ENCODE measurements around the gene BBX. TPM values are rescaled to one million over a fixed set of nuclear protein-coding genes. Genes with fewer than 3 reads are reported as not detected.

The BBX gene
- total and polyA plus RNA-seq, 4 donors = 10.0 to 77.8 (median 45.0) TPM

- intact Hi-C loops (cut with DNase I) = loop anchor here in 1 of 2 donors (10.0 kb wide), 1 partner anchor 105 kb away; no protein-coding TSS in a partner anchor
- DNase-seq (no peak), ATAC-seq (ENCODE audit: low FRiP score) (no peak)
- no peaks in the 10 kb centered on the region for H3K9me3 ChIP-seq (ENCODE audit: control insufficient read depth, low read length)
- H3K27ac ChIP-seq (ENCODE audit: low read depth in 1 of 2, low read length in 2 of 2) = no peak overlapping the region
- WGBS, 2 donors = 63 to 65% methylated on average over 4 of the region's 4 CpGs
- H3K4me3 ChIP-seq (ENCODE audit: low read length in 2 of 2) = no peak overlapping the region
- peaks cover 0 to 1% of the 10 kb centered on the region in 2 donors for H3K27me3 ChIP-seq (ENCODE audit: control insufficient read depth in 1 of 2, insufficient read depth in 2 of 2, low read length in 1 of 2)
- H3K4me1 ChIP-seq (ENCODE audit: control insufficient read depth in 1 of 2, insufficient read depth in 2 of 2, low read length in 2 of 2) = no peaks in the 10 kb centered on the region
- H3K36me3 ChIP-seq (ENCODE audit: control insufficient read depth in 1 of 2, insufficient read depth in 2 of 2, low read length in 1 of 2) = no peaks in the 10 kb centered on the region
Observed at GRCh38 chr3:107819656-107820055, 296.9 kb downstream of the BBX start.

- 40 to 48% methylated on average over 4 of the region's 4 CpGs for WGBS, 2 donors
- intact Hi-C loops (cut with DNase I) = no loop called here
Observed at GRCh38 chr3:107822308-107822707, 299.5 kb downstream of the BBX start.

DNA sequence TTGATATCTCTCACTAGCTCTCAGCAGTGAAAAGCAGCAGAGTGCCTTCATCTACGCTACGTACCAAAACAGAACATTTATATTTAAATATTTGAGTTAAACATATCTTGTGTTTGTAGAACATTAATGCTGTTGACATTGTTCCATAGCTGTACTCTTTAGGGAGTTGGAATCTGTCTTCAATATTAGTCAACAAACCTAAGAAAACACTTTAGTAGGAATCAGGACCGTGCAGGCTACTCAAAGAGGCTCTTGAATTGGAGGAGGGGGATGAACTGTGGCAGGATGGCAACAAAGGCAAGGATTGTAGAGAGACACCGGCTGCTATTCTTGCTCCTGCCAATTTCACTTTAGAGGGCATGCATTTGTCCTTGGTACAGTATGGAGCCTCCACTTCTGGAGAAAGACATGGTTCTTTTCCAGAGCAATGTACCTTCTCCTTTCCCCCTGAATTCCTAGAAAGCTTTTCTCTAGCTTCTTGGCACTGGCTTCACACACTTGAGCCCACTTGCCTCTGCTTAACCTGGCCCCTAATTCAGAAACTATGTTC lies 302.1 kb downstream of the BBX start:
- no peaks in the 10 kb centered on the region for H3K4me1 ChIP-seq (ENCODE audit: control insufficient read depth in 1 of 2, insufficient read depth in 2 of 2, low read length in 2 of 2)
- H3K9me3 ChIP-seq (ENCODE audit: control insufficient read depth, low read length) = peaks cover 2% of the 10 kb centered on the region
- no peak for DNase-seq
- no peaks in the 10 kb centered on the region for H3K36me3 ChIP-seq (ENCODE audit: control insufficient read depth in 1 of 2, insufficient read depth in 2 of 2, low read length in 1 of 2)
- H3K27me3 ChIP-seq (ENCODE audit: control insufficient read depth in 1 of 2, insufficient read depth in 2 of 2, low read length in 1 of 2) = peaks cover 0 to 1% of the 10 kb centered on the region in 2 donors
- ATAC-seq (ENCODE audit: low FRiP score) = no peak
- H3K4me3 ChIP-seq (ENCODE audit: low read length in 2 of 2) = no peak overlapping the region
- H3K27ac ChIP-seq (ENCODE audit: low read depth in 1 of 2, low read length in 2 of 2) = no peak overlapping the region
- WGBS, 2 donors = 83 to 87% methylated on average over 4 of the region's 4 CpGs
- intact Hi-C loops (cut with DNase I) = no loop called here

More at GRCh38 chr3:107822308-107822707, 299.5 kb downstream of the BBX start:
- DNase-seq (no peak), ATAC-seq (ENCODE audit: low FRiP score) (no peak)
- Histone ChIP-seq H3K9me3 (ENCODE audit: control insufficient read depth, low read length) (peaks cover 2% of the 10 kb centered on the region), H3K27ac (ENCODE audit: low read depth in 1 of 2, low read length in 2 of 2) (no peak overlapping the region), H3K27me3 (ENCODE audit: control insufficient read depth in 1 of 2, insufficient read depth in 2 of 2, low read length in 1 of 2) (peaks cover 0 to 1% of the 10 kb centered on the region in 2 donors), H3K4me1 (ENCODE audit: control insufficient read depth in 1 of 2, insufficient read depth in 2 of 2, low read length in 2 of 2) (no peaks in the 10 kb centered on the region), H3K36me3 (ENCODE audit: control insufficient read depth in 1 of 2, insufficient read depth in 2 of 2, low read length in 1 of 2) (no peaks in the 10 kb centered on the region), H3K4me3 (ENCODE audit: low read length in 2 of 2) (no peak overlapping the region)

GRCh38 chr3:107825556-107825955 lies 302.8 kb downstream of the BBX start:
- ATAC-seq (ENCODE audit: low FRiP score) = no peak
- intact Hi-C loops (cut with DNase I) = no loop called here
- Histone ChIP-seq H3K4me1 (ENCODE audit: control insufficient read depth in 1 of 2, insufficient read depth in 2 of 2, low read length in 2 of 2) (no peaks in the 10 kb centered on the region), H3K36me3 (ENCODE audit: control insufficient read depth in 1 of 2, insufficient read depth in 2 of 2, low read length in 1 of 2) (no peaks in the 10 kb centered on the region), H3K4me3 (ENCODE audit: low read length in 2 of 2) (no peak overlapping the region), H3K27ac (ENCODE audit: low read depth in 1 of 2, low read length in 2 of 2) (no peak overlapping the region), H3K27me3 (ENCODE audit: control insufficient read depth in 1 of 2, insufficient read depth in 2 of 2, low read length in 1 of 2) (peaks cover 0 to 1% of the 10 kb centered on the region in 2 donors), H3K9me3 (ENCODE audit: control insufficient read depth, low read length) (peaks cover 2% of the 10 kb centered on the region)
- DNase-seq = no peak
- 89 to 97% methylated on average over 5 of the region's 5 CpGs for WGBS, 2 donors

DNA sequence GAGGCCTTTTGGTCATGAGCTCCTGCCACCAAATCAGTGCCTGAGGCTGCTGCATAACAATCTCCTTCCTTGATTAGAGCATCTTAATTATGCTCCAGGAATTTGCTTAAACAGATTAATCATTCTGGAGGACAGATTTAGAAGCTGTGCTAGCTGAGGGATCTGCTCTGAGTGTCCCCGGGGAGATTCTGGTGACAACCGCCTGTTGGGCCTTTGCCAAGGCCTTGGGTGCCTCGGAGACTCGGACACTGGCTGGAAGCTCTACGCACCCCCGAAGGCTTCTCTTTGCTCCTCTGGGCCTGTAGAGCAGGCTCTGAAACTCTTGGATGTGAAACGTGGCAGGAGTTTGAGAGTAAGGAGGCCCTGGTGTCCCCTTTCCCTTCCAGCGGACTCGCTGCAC lies 304.0 kb downstream of the BBX start:
- Histone ChIP-seq H3K4me1 (ENCODE audit: control insufficient read depth in 1 of 2, insufficient read depth in 2 of 2, low read length in 2 of 2) (no peaks in the 10 kb centered on the region), H3K27me3 (ENCODE audit: control insufficient read depth in 1 of 2, insufficient read depth in 2 of 2, low read length in 1 of 2) (no peaks in the 10 kb centered on the region), H3K9me3 (ENCODE audit: control insufficient read depth, low read length) (peaks cover 2% of the 10 kb centered on the region), H3K36me3 (ENCODE audit: control insufficient read depth in 1 of 2, insufficient read depth in 2 of 2, low read length in 1 of 2) (no peaks in the 10 kb centered on the region), H3K4me3 (ENCODE audit: low read length in 2 of 2) (no peak overlapping the region), H3K27ac (ENCODE audit: low read depth in 1 of 2, low read length in 2 of 2) (no peak overlapping the region)
- intact Hi-C loops (cut with DNase I) = no loop called here
- DNase-seq (no peak), ATAC-seq (ENCODE audit: low FRiP score) (no peak)
- WGBS, 2 donors = 85 to 87% methylated on average over 9 of the region's 9 CpGs

DNA sequence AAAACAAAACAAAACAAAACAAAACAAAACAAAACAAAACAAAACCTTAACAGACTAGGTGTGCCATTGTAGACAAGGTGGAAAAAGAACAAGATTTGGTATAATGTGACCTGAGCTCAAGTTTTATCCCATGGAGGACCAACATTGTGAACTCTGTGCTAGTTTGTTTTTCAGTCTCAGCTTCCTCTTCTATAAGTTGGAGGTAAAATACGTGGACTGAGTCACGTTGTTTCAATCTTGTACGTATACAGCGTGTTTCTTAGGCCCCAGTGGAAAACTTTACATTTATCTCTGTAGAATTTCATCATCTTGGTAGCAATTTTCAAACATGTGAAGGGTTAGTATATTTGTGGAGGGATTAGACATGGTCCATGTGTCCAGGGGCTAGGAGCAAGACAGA lies 306.4 kb downstream of the BBX start:
- no peak overlapping the region for H3K27ac ChIP-seq (ENCODE audit: low read depth in 1 of 2, low read length in 2 of 2)
- H3K36me3 ChIP-seq (ENCODE audit: control insufficient read depth in 1 of 2, insufficient read depth in 2 of 2, low read length in 1 of 2) = no peaks in the 10 kb centered on the region
- no peaks in the 10 kb centered on the region for H3K27me3 ChIP-seq (ENCODE audit: control insufficient read depth in 1 of 2, insufficient read depth in 2 of 2, low read length in 1 of 2)
- WGBS, 2 donors = 93 to 94% methylated on average over 4 of the region's 4 CpGs
- no peaks in the 10 kb centered on the region for H3K4me1 ChIP-seq (ENCODE audit: control insufficient read depth in 1 of 2, insufficient read depth in 2 of 2, low read length in 2 of 2)
- ATAC-seq (ENCODE audit: low FRiP score) = no peak
- intact Hi-C loops (cut with DNase I) = no loop called here
- H3K9me3 ChIP-seq (ENCODE audit: control insufficient read depth, low read length) = peaks cover 2% of the 10 kb centered on the region
- no peak for DNase-seq
- H3K4me3 ChIP-seq (ENCODE audit: low read length in 2 of 2) = no peak overlapping the region

- no peaks in the 10 kb centered on the region for H3K27me3 ChIP-seq (ENCODE audit: control insufficient read depth in 1 of 2, insufficient read depth in 2 of 2, low read length in 1 of 2)
- no peak for DNase-seq
- no peak overlapping the region for H3K27ac ChIP-seq (ENCODE audit: low read depth in 1 of 2, low read length in 2 of 2)
- no peaks in the 10 kb centered on the region for H3K36me3 ChIP-seq (ENCODE audit: control insufficient read depth in 1 of 2, insufficient read depth in 2 of 2, low read length in 1 of 2)
- H3K4me3 ChIP-seq (ENCODE audit: low read length in 2 of 2) = no peak overlapping the region
- WGBS, 2 donors = 78 to 79% methylated on average over 3 of the region's 3 CpGs
- no peak for ATAC-seq (ENCODE audit: low FRiP score)
- intact Hi-C loops (cut with DNase I) = no loop called here
- H3K9me3 ChIP-seq (ENCODE audit: control insufficient read depth, low read length) = no peaks in the 10 kb centered on the region
- no peaks in the 10 kb centered on the region for H3K4me1 ChIP-seq (ENCODE audit: control insufficient read depth in 1 of 2, insufficient read depth in 2 of 2, low read length in 2 of 2)
Observed at GRCh38 chr3:107831590-107831989, 308.8 kb downstream of the BBX start.

- no peak overlapping the region for H3K27ac ChIP-seq (ENCODE audit: low read depth in 1 of 2, low read length in 2 of 2)
- no peaks in the 10 kb centered on the region for H3K9me3 ChIP-seq (ENCODE audit: control insufficient read depth, low read length)
- DNase-seq (no peak), ATAC-seq (ENCODE audit: low FRiP score) (no peak)
- 52 to 57% methylated on average over 6 of the region's 6 CpGs for WGBS, 2 donors
- H3K27me3 ChIP-seq (ENCODE audit: control insufficient read depth in 1 of 2, insufficient read depth in 2 of 2, low read length in 1 of 2) = no peaks in the 10 kb centered on the region
- H3K36me3 ChIP-seq (ENCODE audit: control insufficient read depth in 1 of 2, insufficient read depth in 2 of 2, low read length in 1 of 2) = no peaks in the 10 kb centered on the region
- intact Hi-C loops (cut with DNase I) = no loop called here
- no peaks in the 10 kb centered on the region for H3K4me1 ChIP-seq (ENCODE audit: control insufficient read depth in 1 of 2, insufficient read depth in 2 of 2, low read length in 2 of 2)
- no peak overlapping the region for H3K4me3 ChIP-seq (ENCODE audit: low read length in 2 of 2)
Observed at GRCh38 chr3:107833043-107833442, 310.3 kb downstream of the BBX start.

DNA sequence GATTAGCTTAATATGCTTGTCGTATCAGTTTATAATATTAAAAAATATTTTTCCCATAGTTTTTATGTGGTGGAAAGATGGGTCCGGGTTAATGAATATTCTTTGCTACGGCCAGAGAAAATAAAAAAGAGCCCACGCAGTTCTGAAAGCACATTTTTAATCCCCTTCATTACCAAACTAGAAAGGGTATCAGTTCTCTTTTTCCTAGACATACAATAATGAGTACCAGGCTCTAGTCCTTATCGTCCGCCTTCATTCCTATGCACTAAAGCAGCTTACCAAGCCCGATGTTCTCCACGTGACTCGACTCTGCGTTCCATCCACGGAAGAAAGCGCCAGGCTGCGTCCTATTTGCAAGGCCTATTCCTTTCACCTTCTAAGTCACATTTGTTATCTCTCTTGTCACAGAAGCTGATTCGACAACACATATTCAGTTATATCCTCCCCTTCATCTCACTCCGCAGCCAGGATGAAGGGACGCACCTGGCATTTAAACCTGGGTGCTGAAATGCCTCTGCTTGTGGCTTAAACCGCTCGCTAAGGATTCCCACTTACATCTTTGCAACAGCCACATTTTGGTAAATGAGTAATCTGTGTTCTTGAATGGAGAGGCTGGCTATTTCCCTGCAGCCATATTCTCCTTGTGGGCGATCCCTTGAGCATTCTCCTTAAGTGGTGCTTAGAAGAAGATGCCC lies 311.1 kb downstream of the BBX start:
- Histone ChIP-seq H3K27me3 (ENCODE audit: control insufficient read depth in 1 of 2, insufficient read depth in 2 of 2, low read length in 1 of 2) (no peaks in the 10 kb centered on the region), H3K4me3 (ENCODE audit: low read length in 2 of 2) (no peak overlapping the region), H3K9me3 (ENCODE audit: control insufficient read depth, low read length) (no peaks in the 10 kb centered on the region), H3K27ac (ENCODE audit: low read depth in 1 of 2, low read length in 2 of 2) (no peak overlapping the region), H3K36me3 (ENCODE audit: control insufficient read depth in 1 of 2, insufficient read depth in 2 of 2, low read length in 1 of 2) (no peaks in the 10 kb centered on the region), H3K4me1 (ENCODE audit: control insufficient read depth in 1 of 2, insufficient read depth in 2 of 2, low read length in 2 of 2) (no peaks in the 10 kb centered on the region)
- intact Hi-C loops (cut with DNase I) = no loop called here
- no peak for ATAC-seq (ENCODE audit: low FRiP score)
- DNase-seq = no peak
- 96 to 97% methylated on average over 19 of the region's 19 CpGs for WGBS, 2 donors

Measured in aorta (tissue), 5 donors.